MCF 10A (cell line): ENCODE results near the gene CDC14B. TPM values are rescaled to one million over a fixed set of nuclear protein-coding genes. Genes with fewer than 3 reads are reported as not detected.

Experiments used
- BruUV-seq: library from RNA; stranded (reverse); fragments of 400-500 nt; replicated peaks from 2 replicates; lab custom pipeline; 2021; lab: Mats Ljungman, UMichigan
- CTCF ChIA-PET: fragments of 300-600 bp; sonication (Branson Sonifier 250); formaldehyde crosslinking; extraction: SDS; loops from one replicate; lab custom pipeline; 2021; ENCODE audit warnings: antibody characterized with exemption, inconsistent platforms; lab: Yijun Ruan, JAX
- POLR2A ChIA-PET: fragments of 300-600, 350-650 bp; sonication (Branson Sonifier 250); formaldehyde crosslinking; extraction: SDS; loops from one replicate; lab custom pipeline; 2020; ENCODE audit warnings: antibody characterized with exemption, inconsistent platforms; lab: Yijun Ruan, JAX
- DNase-seq: peaks from one replicate; pipeline ENCODE4 v3.0.0-alpha.2; 2018; ENCODE audit not compliant: unreplicated experiment
- H3K27ac Mint-ChIP-seq: one replicate; pipeline ENCODE4 v1.8.0; 2022; ENCODE audit warnings: mild to moderate bottlenecking, low read depth, mixed read lengths; ENCODE audit not compliant: unreplicated experiment
- H3K27me3 Mint-ChIP-seq: one replicate; pipeline ENCODE4 v1.8.0; 2022; ENCODE audit warnings: mixed read lengths; ENCODE audit not compliant: insufficient read depth, unreplicated experiment
- H3K36me3 Mint-ChIP-seq: one replicate; pipeline ENCODE4 v1.8.0; 2022; ENCODE audit warnings: mild to moderate bottlenecking, moderate library complexity, mixed read lengths; ENCODE audit not compliant: insufficient read depth, unreplicated experiment
- H3K4me1 Mint-ChIP-seq: one replicate; pipeline ENCODE4 v1.8.0; 2022; ENCODE audit warnings: mixed read lengths; ENCODE audit not compliant: insufficient read depth, unreplicated experiment
- H3K4me3 Mint-ChIP-seq: one replicate; pipeline ENCODE4 v1.8.0; 2022; ENCODE audit warnings: mild to moderate bottlenecking, moderate library complexity, mixed read lengths; ENCODE audit not compliant: unreplicated experiment
- H3K9me3 Mint-ChIP-seq: one replicate; pipeline ENCODE4 v1.8.0; 2022; ENCODE audit warnings: mixed read lengths; ENCODE audit not compliant: unreplicated experiment
- CTCF ChIP-seq: fragments of 200-600 bp; IDR thresholded peaks from one replicate; pipeline ENCODE4 v1.8.0; 2022; ENCODE audit warnings: antibody characterized with exemption, mild to moderate bottlenecking; ENCODE audit not compliant: unreplicated experiment
- intact Hi-C: fragments of 100-400 bp; cut with micrococcal nuclease; formaldehyde crosslinking; loops from 2 replicates; pipeline ENCODE4 v1.14.1; 2022
- total RNA-seq: library from RNA; stranded (reverse); gene quantifications from 2 replicates; pipeline ENCODE4 v1.2.3, GENCODE V29; 2022

Gene CDC14B
- total RNA-seq, 1 experiment from 2014 or later, result 7.0 TPM

DNA sequence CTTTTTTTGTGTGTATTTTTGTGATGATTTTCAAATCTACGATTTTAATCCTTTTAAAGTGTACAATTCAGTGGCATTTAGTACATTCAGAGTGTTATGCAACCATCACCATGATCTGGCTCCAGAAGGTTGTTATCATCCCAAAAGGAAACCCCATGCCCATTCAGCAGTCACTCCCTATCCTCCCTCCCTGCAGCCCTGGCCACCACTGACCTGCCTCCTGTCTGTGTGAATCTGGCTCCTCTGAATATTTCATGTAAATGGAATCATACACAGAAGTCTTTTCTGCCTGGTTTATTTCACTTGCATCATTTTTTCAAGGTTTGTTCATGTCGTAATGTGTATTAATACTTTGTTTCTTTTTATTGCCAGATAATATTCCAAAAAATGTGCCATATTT, 137.2 kb downstream of the CDC14B start:
- no peak for TF ChIP-seq CTCF
- Mint-ChIP-seq H3K4me1 (peaks cover 5% of the 10 kb centered on the region), H3K4me3 (no peak overlapping the region), H3K27ac (no peak overlapping the region), H3K36me3 (peaks cover 12% of the 10 kb centered on the region), H3K9me3 (no peaks in the 10 kb centered on the region), H3K27me3 (no peaks in the 10 kb centered on the region)
- no peak for DNase-seq
- ChIA-PET CTCF (interaction anchor here (0.6 kb wide), 1 partner anchor 15 kb away, joined by 4 read pairs; no protein-coding TSS in a partner anchor), POLR2A (interaction anchor here (0.8 kb wide), 1 partner anchor 70 kb away, joined by 4 read pairs; no protein-coding TSS in a partner anchor)
- intact Hi-C loops, result no loop called here
- BruUV-seq, result no TSS peak

- peaks cover 5% of the 10 kb centered on the region for H3K4me1 Mint-ChIP-seq
- intact Hi-C loops, result no loop called here
- TF ChIP-seq CTCF, result no peak
- no TSS peak for BruUV-seq
- POLR2A ChIA-PET, result interaction anchor here (0.5 kb wide), 1 partner anchor 28 kb away, joined by 3 read pairs; no protein-coding TSS in a partner anchor
- H3K36me3 Mint-ChIP-seq, result peaks cover 8% of the 10 kb centered on the region
- CTCF ChIA-PET, result interaction anchor here (0.6 kb wide), 1 partner anchor 20 kb away, joined by 3 read pairs; no protein-coding TSS in a partner anchor
- no peak overlapping the region for H3K27ac Mint-ChIP-seq
- no peak overlapping the region for H3K4me3 Mint-ChIP-seq
- DNase-seq, result no peak
- H3K27me3 Mint-ChIP-seq, result no peaks in the 10 kb centered on the region
- no peaks in the 10 kb centered on the region for H3K9me3 Mint-ChIP-seq
These were observed 138.9 kb downstream of the CDC14B start for GRCh38 chr9:96480736-96481135.

DNA sequence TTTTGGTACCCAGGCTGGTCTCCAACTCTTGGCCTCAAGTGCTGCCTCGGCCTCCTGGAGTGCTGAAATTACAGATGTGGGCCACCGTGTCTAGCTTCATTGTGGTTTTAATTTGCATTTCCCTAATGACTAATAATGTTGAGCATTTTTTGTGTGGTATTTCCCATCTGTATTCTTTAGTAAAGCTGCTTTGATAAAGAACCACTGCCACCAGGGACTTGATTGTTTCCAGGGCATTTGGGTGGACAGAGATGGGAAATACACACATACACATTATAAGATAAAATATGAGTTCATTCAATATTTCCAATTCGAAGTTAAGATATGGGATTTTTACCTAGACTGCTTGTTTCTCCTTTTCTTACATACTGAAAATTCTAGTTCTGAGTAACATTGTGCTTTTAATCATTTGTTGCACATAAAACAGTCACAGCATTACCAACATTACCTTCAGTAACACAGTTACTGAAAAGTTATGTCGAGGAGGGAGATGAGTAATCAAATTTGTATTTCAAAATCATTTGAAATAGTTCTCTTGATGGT, 140.7 kb downstream of the CDC14B start:
- intact Hi-C loops, result no loop called here
- H3K4me3 Mint-ChIP-seq, result no peak overlapping the region
- no peak for DNase-seq
- ChIA-PET CTCF (interaction anchor here (0.7 kb wide), 1 partner anchor 88 kb away, joined by 3 read pairs; no protein-coding TSS in a partner anchor), POLR2A (interaction anchor here (0.7 kb wide), 1 partner anchor 299 kb away, joined by 3 read pairs; no protein-coding TSS in a partner anchor)
- H3K9me3 Mint-ChIP-seq, result no peaks in the 10 kb centered on the region
- peaks cover 6% of the 10 kb centered on the region for H3K36me3 Mint-ChIP-seq
- H3K27me3 Mint-ChIP-seq, result no peaks in the 10 kb centered on the region
- H3K27ac Mint-ChIP-seq, result no peak overlapping the region
- H3K4me1 Mint-ChIP-seq, result peaks cover 5% of the 10 kb centered on the region
- no peak for TF ChIP-seq CTCF
- BruUV-seq, result no TSS peak

GRCh38 chr9:96476591-96476990, 143.1 kb downstream of the CDC14B start:
- no TSS peak for BruUV-seq
- CTCF ChIA-PET, result no interaction called here
- H3K4me3 Mint-ChIP-seq, result no peak overlapping the region
- H3K4me1 Mint-ChIP-seq, result peaks cover 5% of the 10 kb centered on the region
- no peaks in the 10 kb centered on the region for H3K9me3 Mint-ChIP-seq
- no peak for DNase-seq
- H3K27me3 Mint-ChIP-seq, result no peaks in the 10 kb centered on the region
- no peak overlapping the region for H3K27ac Mint-ChIP-seq
- intact Hi-C loops, result no loop called here
- no peak for TF ChIP-seq CTCF
- POLR2A ChIA-PET, result interaction anchor here (0.6 to 1.2 kb wide), 3 partner anchors 25 to 63 kb away, joined by 3 read pairs; no protein-coding TSS in a partner anchor
- H3K36me3 Mint-ChIP-seq, result peaks cover 6% of the 10 kb centered on the region
